Dendritic cell treated with granulocyte-macrophage colony-stimulating factor and Interleukin-4, amounts not matched to agents 40 ng/mL and 50 ng/mL, for 4 days (primary cell): ENCODE results near the gene THYN1.
"Not testable (repeated sequence)": the region's sequence is repeated elsewhere in the genome, so short reads cannot be mapped to it uniquely, and the experiment has no call there.

Source experiments
- H3K27ac Mint-ChIP-seq: one replicate; pipeline ENCODE4 v1.8.0; 2022; ENCODE audit warnings: mild to moderate bottlenecking, mixed read lengths
- H3K27me3 Mint-ChIP-seq: one replicate; pipeline ENCODE4 v1.8.0; 2022; ENCODE audit warnings: mild to moderate bottlenecking, mixed read lengths
- H3K36me3 Mint-ChIP-seq: one replicate; pipeline ENCODE4 v1.8.0; 2022; ENCODE audit warnings: low read depth, mixed read lengths
- H3K4me1 Mint-ChIP-seq: one replicate; pipeline ENCODE4 v1.8.0; 2022; ENCODE audit warnings: low read depth, mixed read lengths
- H3K4me3 Mint-ChIP-seq: one replicate; pipeline ENCODE4 v1.8.0; 2022; ENCODE audit warnings: mild to moderate bottlenecking, moderate library complexity, mixed read lengths
- H3K9me3 Mint-ChIP-seq: one replicate; pipeline ENCODE4 v1.8.0; 2022; ENCODE audit warnings: mixed read lengths
- intact Hi-C: fragments of 100-400 bp; cut with micrococcal nuclease; formaldehyde crosslinking; loops from one replicate; pipeline ENCODE4 v1.15.0; 2022

THYN1 gene

DNA sequence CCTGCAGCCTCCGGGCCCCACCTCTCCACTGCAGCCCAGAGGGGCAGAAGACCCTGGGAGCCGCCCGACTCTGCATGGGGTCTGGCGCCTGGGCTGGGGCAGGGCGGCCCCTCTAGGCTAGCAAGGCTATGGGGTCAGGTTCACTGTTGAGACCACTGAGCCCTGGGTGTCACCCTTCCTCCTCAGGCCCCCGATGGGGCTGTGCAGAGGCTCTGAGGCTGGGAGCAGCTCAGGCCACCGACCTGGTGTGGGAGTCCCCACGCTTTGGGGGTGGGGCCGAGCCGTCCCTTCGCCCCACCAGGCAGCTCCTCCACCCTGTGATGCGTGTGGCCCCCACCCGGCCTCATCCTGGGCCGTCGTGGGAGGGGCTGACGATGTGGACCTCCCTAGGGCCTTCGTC lies 28.5 kb upstream of the THYN1 start:
- intact Hi-C loops = loop anchor here (2.0 kb wide), 1 partner anchor 63 kb away; no protein-coding TSS in a partner anchor
- peaks cover 55% of the 10 kb centered on the region for H3K27me3 Mint-ChIP-seq
- H3K27ac Mint-ChIP-seq, H3K36me3 Mint-ChIP-seq, H3K4me1 Mint-ChIP-seq, H3K4me3 Mint-ChIP-seq, H3K9me3 Mint-ChIP-seq: not testable (repeated sequence)

GRCh38 chr11:134278356-134278755 lies 25.2 kb upstream of the THYN1 start:
- Mint-ChIP-seq H3K27ac (no peak overlapping the region), H3K9me3 (no peaks in the 10 kb centered on the region), H3K4me1 (peaks cover 8% of the 10 kb centered on the region), H3K27me3 (peaks cover 70% of the 10 kb centered on the region), H3K36me3 (no peaks in the 10 kb centered on the region), H3K4me3 (no peak overlapping the region)
- intact Hi-C loops = no loop called here

DNA sequence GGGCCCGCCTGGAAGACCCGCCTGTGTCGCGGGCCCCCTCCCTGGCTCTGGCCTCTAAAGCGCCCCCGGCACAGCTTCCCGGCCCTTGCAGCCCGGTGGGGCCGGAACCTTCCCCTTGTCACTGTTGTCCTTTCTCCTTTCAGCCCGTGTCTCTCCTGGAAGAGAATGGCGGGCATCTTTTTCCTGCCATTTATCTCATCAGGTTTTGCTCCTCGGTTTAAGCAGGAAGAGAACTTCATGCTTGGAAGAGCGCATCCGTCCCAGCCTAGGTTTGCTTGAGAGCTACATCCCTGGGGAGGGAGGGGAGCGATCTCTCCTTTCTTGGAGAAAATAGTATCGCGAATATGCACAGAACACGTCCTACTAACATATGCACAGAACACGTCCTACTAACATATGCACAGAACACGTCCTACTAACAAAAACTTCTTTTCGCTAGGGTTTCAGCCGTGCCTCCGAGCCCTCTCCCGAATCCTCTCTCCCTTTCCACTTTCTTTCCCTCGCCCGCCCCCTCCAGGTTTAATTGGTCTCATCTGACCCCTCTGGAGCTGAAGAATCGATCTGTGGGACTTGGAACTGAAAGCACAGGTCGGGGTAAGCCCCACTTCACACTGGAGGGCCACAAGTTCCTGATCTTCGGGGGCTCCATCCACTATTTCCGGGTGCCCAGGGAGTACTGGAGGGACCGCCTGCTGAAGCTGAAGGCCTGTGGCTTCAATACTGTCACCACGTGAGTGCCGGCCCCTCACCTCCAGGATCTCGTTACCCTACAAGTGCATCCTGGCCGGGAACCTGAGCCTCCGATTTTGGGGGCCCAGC lies 24.2 kb upstream of the THYN1 start:
- Mint-ChIP-seq H3K9me3 (no peaks in the 10 kb centered on the region), H3K36me3 (no peaks in the 10 kb centered on the region), H3K27me3 (peaks cover 74% of the 10 kb centered on the region), H3K4me3 (no peak overlapping the region), H3K4me1 (peaks cover 8% of the 10 kb centered on the region), H3K27ac (no peak overlapping the region)
- intact Hi-C loops = no loop called here

DNA sequence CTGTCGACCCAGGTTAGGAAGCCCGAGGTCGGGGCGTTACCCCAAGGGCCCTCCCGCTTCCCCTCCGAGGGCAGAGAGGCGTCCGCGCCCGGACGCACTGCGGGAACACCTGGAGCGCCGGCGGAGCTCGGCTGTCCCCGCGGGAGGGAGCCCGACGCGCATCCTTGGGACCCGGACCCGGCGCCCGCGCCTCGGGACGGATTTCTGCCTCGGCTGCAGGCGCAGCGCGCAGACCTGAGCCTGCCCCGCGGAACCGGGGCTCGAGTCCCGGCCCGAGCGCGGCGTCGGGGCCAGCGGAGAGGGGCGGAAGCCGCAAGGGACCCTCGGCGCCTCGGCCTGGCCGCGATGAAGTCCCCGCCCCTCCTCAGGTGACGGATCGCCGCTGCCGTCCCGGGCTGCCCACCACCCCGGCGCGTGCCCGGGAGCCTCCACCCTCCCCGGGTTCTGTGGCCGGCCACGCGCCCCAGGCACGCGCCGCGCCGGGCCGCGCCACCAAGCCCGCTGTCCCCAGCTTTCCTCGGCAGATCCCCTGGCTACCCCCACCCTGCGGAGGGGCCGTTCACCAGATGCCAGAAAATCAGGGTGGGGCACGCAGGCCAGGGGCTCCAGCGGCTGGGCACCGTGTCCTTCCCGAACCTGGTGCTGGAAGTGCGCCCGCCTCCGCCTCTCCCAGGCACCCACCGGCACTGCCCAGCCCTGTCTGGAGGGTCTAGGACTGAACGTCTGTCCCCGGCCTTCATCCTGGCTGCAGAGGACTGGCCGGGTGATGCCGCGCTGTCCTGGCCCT lies 23.4 kb upstream of the THYN1 start:
- peaks cover 81% of the 10 kb centered on the region for H3K27me3 Mint-ChIP-seq
- peak overlapping the region; percentile 55 for H3K4me3 Mint-ChIP-seq
- H3K36me3 Mint-ChIP-seq = no peaks in the 10 kb centered on the region
- peaks cover 8% of the 10 kb centered on the region for H3K4me1 Mint-ChIP-seq
- intact Hi-C loops = no loop called here
- no peak overlapping the region for H3K27ac Mint-ChIP-seq
- no peaks in the 10 kb centered on the region for H3K9me3 Mint-ChIP-seq

GRCh38 chr11:134275534-134276395 lies 22.6 kb upstream of the THYN1 start, which contains the start of gene GLB1L3:
GLB1L3 (plus strand) TSS chr11:134276379; CDS start chr11:134276741, 362 bp downstream.
- Mint-ChIP-seq H3K9me3 (no peaks in the 10 kb centered on the region), H3K4me3 (peak within 1 kb of the TSS; percentile 55), H3K4me1 (peaks cover 8% of the 10 kb centered on the region), H3K27ac (no peak within 1 kb of the TSS), H3K36me3 (no peaks in the 10 kb centered on the region), H3K27me3 (peaks cover 86% of the 10 kb centered on the region)
- intact Hi-C loops = no loop called here

- peaks cover 88% of the 10 kb centered on the region for H3K27me3 Mint-ChIP-seq
- no peaks in the 10 kb centered on the region for H3K9me3 Mint-ChIP-seq
- no peak overlapping the region for H3K27ac Mint-ChIP-seq
- no peaks in the 10 kb centered on the region for H3K36me3 Mint-ChIP-seq
- H3K4me3 Mint-ChIP-seq = no peak overlapping the region
- intact Hi-C loops = no loop called here
- H3K4me1 Mint-ChIP-seq = peaks cover 8% of the 10 kb centered on the region
Measured at GRCh38 chr11:134275188-134275533, 22.0 kb upstream of the THYN1 start.

GRCh38 chr11:134273317-134273712 lies 20.2 kb upstream of the THYN1 start:
- H3K27ac Mint-ChIP-seq = no peak overlapping the region
- no peaks in the 10 kb centered on the region for H3K9me3 Mint-ChIP-seq
- intact Hi-C loops = no loop called here
- H3K4me1 Mint-ChIP-seq = peaks cover 8% of the 10 kb centered on the region
- no peaks in the 10 kb centered on the region for H3K36me3 Mint-ChIP-seq
- no peak overlapping the region for H3K4me3 Mint-ChIP-seq
- peaks cover 87% of the 10 kb centered on the region for H3K27me3 Mint-ChIP-seq

- intact Hi-C loops = no loop called here
- Mint-ChIP-seq H3K27me3 (peaks cover 86% of the 10 kb centered on the region), H3K36me3 (no peaks in the 10 kb centered on the region), H3K9me3 (no peaks in the 10 kb centered on the region), H3K27ac (no peak overlapping the region), H3K4me3 (no peak overlapping the region), H3K4me1 (peaks cover 15% of the 10 kb centered on the region)
Measured at GRCh38 chr11:134272381-134273316, 19.5 kb upstream of the THYN1 start.

- intact Hi-C loops = no loop called here
- H3K4me3 Mint-ChIP-seq = no peak overlapping the region
- peaks cover 22% of the 10 kb centered on the region for H3K4me1 Mint-ChIP-seq
Measured at GRCh38 chr11:134271978-134272377, 18.8 kb upstream of the THYN1 start.

GRCh38 chr11:134270250-134270714 lies 17.1 kb upstream of the THYN1 start:
- no peaks in the 10 kb centered on the region for H3K36me3 Mint-ChIP-seq
- H3K27ac Mint-ChIP-seq = no peak overlapping the region
- H3K9me3 Mint-ChIP-seq = no peaks in the 10 kb centered on the region
- H3K4me3 Mint-ChIP-seq = no peak overlapping the region
- H3K27me3 Mint-ChIP-seq = peaks cover 68% of the 10 kb centered on the region
- intact Hi-C loops = no loop called here
- peaks cover 26% of the 10 kb centered on the region for H3K4me1 Mint-ChIP-seq

More at GRCh38 chr11:134271978-134272377, 18.8 kb upstream of the THYN1 start:
- H3K27ac Mint-ChIP-seq = no peak overlapping the region
- no peaks in the 10 kb centered on the region for H3K36me3 Mint-ChIP-seq
- H3K27me3 Mint-ChIP-seq = peaks cover 79% of the 10 kb centered on the region
- H3K9me3 Mint-ChIP-seq = no peaks in the 10 kb centered on the region

- H3K9me3 Mint-ChIP-seq = no peaks in the 10 kb centered on the region
- no peak overlapping the region for H3K4me3 Mint-ChIP-seq
- intact Hi-C loops = no loop called here
- H3K27ac Mint-ChIP-seq = no peak overlapping the region
- peaks cover 26% of the 10 kb centered on the region for H3K4me1 Mint-ChIP-seq
- H3K36me3 Mint-ChIP-seq = peaks cover 19% of the 10 kb centered on the region
- peaks cover 52% of the 10 kb centered on the region for H3K27me3 Mint-ChIP-seq
Measured at GRCh38 chr11:134267966-134268365, 14.8 kb upstream of the THYN1 start.

DNA sequence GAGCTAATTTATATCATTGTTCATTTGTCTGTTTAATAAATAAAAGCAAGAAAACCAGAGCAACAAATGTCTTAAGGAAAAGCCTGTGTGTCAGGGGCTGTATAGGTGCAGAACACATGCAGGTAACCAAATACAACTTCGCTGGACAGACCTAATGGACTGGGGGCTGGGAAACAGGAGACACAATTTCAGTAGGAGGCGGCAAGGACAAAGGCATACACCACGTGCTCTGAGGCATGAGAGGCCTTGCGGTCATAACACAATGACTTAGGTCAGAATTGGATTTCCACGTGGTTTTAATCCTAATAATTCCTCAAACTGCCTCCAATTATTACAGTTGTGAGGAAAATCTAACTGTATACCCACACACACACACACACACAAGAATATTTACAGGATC lies 14.3 kb upstream of the THYN1 start:
- no peaks in the 10 kb centered on the region for H3K9me3 Mint-ChIP-seq
- no peak overlapping the region for H3K27ac Mint-ChIP-seq
- intact Hi-C loops = no loop called here

GRCh38 chr11:134266841-134267251 lies 13.7 kb upstream of the THYN1 start:
- H3K4me1 Mint-ChIP-seq = peaks cover 26% of the 10 kb centered on the region
- no peak overlapping the region for H3K4me3 Mint-ChIP-seq
- peaks cover 30% of the 10 kb centered on the region for H3K36me3 Mint-ChIP-seq
- intact Hi-C loops = no loop called here
- H3K27me3 Mint-ChIP-seq = peaks cover 48% of the 10 kb centered on the region
- H3K27ac Mint-ChIP-seq = no peak overlapping the region
- no peaks in the 10 kb centered on the region for H3K9me3 Mint-ChIP-seq

More for the DNA sequence above, 14.3 kb upstream of the THYN1 start:
- peaks cover 24% of the 10 kb centered on the region for H3K36me3 Mint-ChIP-seq
- no peak overlapping the region for H3K4me3 Mint-ChIP-seq
- peaks cover 26% of the 10 kb centered on the region for H3K4me1 Mint-ChIP-seq
- peaks cover 50% of the 10 kb centered on the region for H3K27me3 Mint-ChIP-seq
